ENCODE measurements around the gene VIT. TPM values are rescaled to one million over a fixed set of nuclear protein-coding genes. Genes with fewer than 3 reads are reported as not detected.

The VIT gene
- total RNA-seq, 1 experiment from 2014 or later, result not detected

- no peaks in the 10 kb centered on the region for H4K20me1 ChIP-seq (ENCODE audit: insufficient read depth)
- H3F3A ChIP-seq (ENCODE audit: insufficient read depth, low read depth), result peaks cover 8% of the 10 kb centered on the region; the same call in 1 of the 2 replicates
- ChIA-PET CTCF (no interaction called here), POLR2A (ENCODE audit: unreplicated experiment) (no interaction called here)
- no peaks in the 10 kb centered on the region for H3K9me2 ChIP-seq (ENCODE audit: insufficient read depth)
- H3K36me3 ChIP-seq (ENCODE audit: low read depth), result no peaks in the 10 kb centered on the region
- H3K4me3 ChIP-seq, result no peak overlapping the region
- H3K9me3 ChIP-seq (ENCODE audit: insufficient read depth, low read depth), result 0 out of 2 replicates have a peak, but pooled peaks cover 3% of the 10 kb centered on the region
- DNase-seq, result no peak
- intact Hi-C loops (cut with micrococcal nuclease; ENCODE audit: unreplicated experiment), result loop anchor here (5.0 to 10.0 kb wide), 2 partner anchors 100 to 198 kb away; no protein-coding TSS in a partner anchor
- no peak overlapping the region for H3K27ac ChIP-seq
- peaks cover 24% of the 10 kb centered on the region for H3K4me1 ChIP-seq (replicated peaks; ENCODE audit: insufficient read depth)
- no peak overlapping the region for H3K4me2 ChIP-seq
- no TSS peak for BruUV-seq (replicated peaks)
- H3K79me2 ChIP-seq (ENCODE audit: low read depth), result no peaks in the 10 kb centered on the region
- no peak overlapping the region for H2AFZ ChIP-seq
- no peak for TF ChIP-seq CTCF (conservative IDR thresholded peaks at IDR 0.05)
- no peaks in the 10 kb centered on the region for H3K27me3 ChIP-seq (ENCODE audit: insufficient read depth, low read depth)
These were observed 33.9 kb upstream of the VIT start for GRCh38 chr2:36662638-36663037.

- CTCF ChIA-PET, result interaction anchor here (1.5 kb wide), 1 partner anchor 119 kb away, joined by 3 read pairs; no protein-coding TSS in a partner anchor
- Histone ChIP-seq H3K9me3 (ENCODE audit: insufficient read depth, low read depth) (0 out of 2 replicates have a peak, but pooled peaks cover 3% of the 10 kb centered on the region), H3K4me3 (no peak overlapping the region), H3K27ac (no peak overlapping the region), H2AFZ (no peak overlapping the region), H3K27me3 (ENCODE audit: insufficient read depth, low read depth) (no peaks in the 10 kb centered on the region), H3K9me2 (ENCODE audit: insufficient read depth) (no peaks in the 10 kb centered on the region), H3K36me3 (ENCODE audit: low read depth) (no peaks in the 10 kb centered on the region), H3K79me2 (ENCODE audit: low read depth) (no peaks in the 10 kb centered on the region), H3K4me2 (no peak overlapping the region), H3F3A (ENCODE audit: insufficient read depth, low read depth) (peaks cover 5% of the 10 kb centered on the region; the same call in 1 of the 2 replicates), H4K20me1 (ENCODE audit: insufficient read depth) (no peaks in the 10 kb centered on the region), H3K4me1 (replicated peaks; ENCODE audit: insufficient read depth) (peaks cover 24% of the 10 kb centered on the region)
- intact Hi-C loops (cut with micrococcal nuclease; ENCODE audit: unreplicated experiment), result loop anchor here (5.0 to 10.0 kb wide), 2 partner anchors 101 to 198 kb away; no protein-coding TSS in a partner anchor
- no peak for DNase-seq
- POLR2A ChIA-PET (ENCODE audit: unreplicated experiment), result no interaction called here
- BruUV-seq (replicated peaks), result no TSS peak
- TF ChIP-seq CTCF (conservative IDR thresholded peaks at IDR 0.05) (no peak), EZH2 (IDR thresholded peaks at IDR 0.05; ENCODE audit: low read depth) (no peak)
These were observed 33.2 kb upstream of the VIT start for GRCh38 chr2:36663295-36663694.

DNA sequence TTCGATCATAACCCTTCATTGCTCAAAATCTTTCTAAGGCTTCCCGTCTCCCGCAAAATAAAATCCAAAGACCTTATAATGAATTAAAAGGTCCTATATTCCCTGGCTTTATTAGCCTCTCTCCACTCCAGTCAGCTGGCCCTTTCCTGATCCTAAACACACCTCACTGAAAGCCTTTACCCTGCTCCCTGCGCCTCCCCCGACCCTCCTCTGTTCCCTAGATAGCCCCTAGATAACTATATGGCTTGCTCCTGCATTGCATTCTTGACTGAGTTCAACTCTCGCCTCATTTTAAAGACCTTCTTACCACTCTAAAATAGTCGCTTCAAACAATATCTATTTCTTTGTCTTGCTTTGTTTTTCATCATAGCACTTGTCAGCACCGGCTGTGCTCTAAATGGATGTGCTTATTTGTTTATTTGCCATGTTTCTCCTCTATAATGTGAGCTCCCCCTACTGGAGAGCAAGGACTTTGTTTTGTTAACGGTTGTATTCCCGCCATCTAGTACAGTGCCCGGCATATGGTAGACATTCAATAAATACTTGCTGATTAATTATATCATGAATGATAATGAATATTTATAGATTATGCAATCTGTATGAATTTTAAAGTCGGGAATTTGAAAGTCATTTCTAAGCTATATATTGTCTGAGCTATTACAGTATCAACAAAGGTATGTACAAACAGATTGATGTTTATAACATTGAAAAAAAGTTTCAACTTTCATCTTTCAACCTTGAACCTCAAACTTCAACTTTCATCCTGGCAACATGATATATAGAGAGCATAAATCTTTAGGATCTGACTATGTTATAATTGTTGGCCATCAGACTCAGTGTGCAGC, 32.4 kb upstream of the VIT start:
- H2AFZ ChIP-seq, result 0 out of 2 replicates have a peak overlapping the region, but pooled peaks have one; percentile 28
- peak; percentile 25 to 71 for DNase-seq
- no peaks in the 10 kb centered on the region for H3K27me3 ChIP-seq (ENCODE audit: insufficient read depth, low read depth)
- H3K4me2 ChIP-seq, result peak overlapping the region; percentile 33; the same call in 1 of the 2 replicates
- TF ChIP-seq EZH2 (IDR thresholded peaks at IDR 0.05; ENCODE audit: low read depth), result no peak
- peak; percentile 94 for TF ChIP-seq CTCF (conservative IDR thresholded peaks at IDR 0.05)
- no peaks in the 10 kb centered on the region for H3K9me2 ChIP-seq (ENCODE audit: insufficient read depth)
- H3K4me3 ChIP-seq, result no peak overlapping the region
- ChIA-PET CTCF (interaction anchor here (0.7 to 1.5 kb wide), 5 partner anchors 102 to 204 kb away, joined by 3 to 7 read pairs (median 3); no protein-coding TSS in a partner anchor), POLR2A (ENCODE audit: unreplicated experiment) (interaction anchor here (0.6 kb wide), 1 partner anchor 935 kb away, joined by 14 read pairs; no protein-coding TSS in a partner anchor)
- H3K27ac ChIP-seq, result no peak overlapping the region
- BruUV-seq (replicated peaks), result no TSS peak
- peaks cover 18% of the 10 kb centered on the region for H3K4me1 ChIP-seq (replicated peaks; ENCODE audit: insufficient read depth)
- H3F3A ChIP-seq (ENCODE audit: insufficient read depth, low read depth), result no peaks in the 10 kb centered on the region; the same call in 1 of the 2 replicates
- intact Hi-C loops (cut with micrococcal nuclease; ENCODE audit: unreplicated experiment), result loop anchor here (1.0 to 10.0 kb wide), 3 partner anchors 102 to 312 kb away; no protein-coding TSS in a partner anchor
- H4K20me1 ChIP-seq (ENCODE audit: insufficient read depth), result no peaks in the 10 kb centered on the region
- H3K79me2 ChIP-seq (ENCODE audit: low read depth), result no peaks in the 10 kb centered on the region
- H3K36me3 ChIP-seq (ENCODE audit: low read depth), result no peaks in the 10 kb centered on the region
- H3K9me3 ChIP-seq (ENCODE audit: insufficient read depth, low read depth), result 0 out of 2 replicates have a peak, but pooled peaks cover 3% of the 10 kb centered on the region
